ENCODE results near the gene BOLA1. TPM values are rescaled to one million over a fixed set of nuclear protein-coding genes. Genes with fewer than 3 reads are reported as not detected.
"Not testable (repeated sequence)": the region's sequence is repeated elsewhere in the genome, so short reads cannot be mapped to it uniquely, and the experiment has no call there.

BOLA1 gene
- total RNA-seq, 1 donor from 2014 or later = 22.8 TPM

- no peak for DNase-seq (ENCODE audit: low spot score)
Observed at GRCh38 chr1:149931212-149931790, 31.9 kb downstream of the BOLA1 start.

DNA sequence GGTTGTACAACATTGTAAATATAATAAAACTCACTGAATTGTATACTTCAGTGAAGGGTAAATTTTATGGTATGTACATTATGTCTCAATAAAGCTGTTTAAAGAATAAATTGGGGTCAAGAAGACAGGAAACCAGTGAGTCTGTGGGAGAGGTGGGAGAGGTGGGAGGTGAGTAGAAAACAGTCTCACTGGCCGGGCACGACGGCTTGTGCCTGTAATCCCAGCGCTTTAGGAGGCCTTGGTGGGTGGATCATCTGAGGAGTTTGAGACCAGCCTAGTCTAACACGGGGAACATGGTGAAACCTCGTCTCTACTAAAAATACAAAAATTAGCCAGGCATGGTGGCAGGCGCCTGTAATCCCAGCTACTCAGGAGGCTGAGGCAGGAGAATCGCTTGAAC, 33.1 kb downstream of the BOLA1 start:
- DNase-seq (ENCODE audit: low spot score) = no peak

- DNase-seq (ENCODE audit: low spot score) = no peak
Observed at GRCh38 chr1:149933208-149933607, 33.8 kb downstream of the BOLA1 start.

DNA sequence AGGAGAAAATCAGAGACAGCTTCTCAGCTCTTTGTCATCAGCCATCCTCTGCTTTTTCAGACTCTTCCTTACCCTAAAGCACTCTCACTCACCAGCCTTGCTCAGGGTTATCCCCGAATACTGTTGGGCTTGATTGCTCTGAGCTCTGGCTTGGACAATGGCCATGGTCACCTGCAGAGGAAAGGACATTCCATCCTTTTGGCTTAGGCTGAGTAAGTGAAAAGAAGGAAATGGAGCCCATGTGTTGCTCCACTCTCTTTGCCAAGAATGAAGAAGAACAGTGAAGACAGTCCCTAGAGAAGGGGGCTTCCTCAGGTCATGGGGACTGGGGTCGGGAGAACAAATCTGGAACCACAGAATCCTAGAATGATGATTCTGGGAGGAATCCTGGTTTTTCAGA, 35.0 kb downstream of the BOLA1 start:
- no peak for DNase-seq (ENCODE audit: low spot score)

- DNase-seq (ENCODE audit: low spot score) = peak; percentile 59
Observed at GRCh38 chr1:149936170-149936991, 37.0 kb downstream of the BOLA1 start, which contains the start of gene MTMR11. TSS of gene MTMR11 (minus strand) at chr1:149936879. CDS start at chr1:149936647, 232 bp downstream.

GRCh38 chr1:149936992-149937705, 37.8 kb downstream of the BOLA1 start:
- DNase-seq (ENCODE audit: low spot score) = peak; percentile 65

- DNase-seq (ENCODE audit: low spot score) = no peak
Observed at GRCh38 chr1:149937759-149938158, 38.4 kb downstream of the BOLA1 start.

DNA sequence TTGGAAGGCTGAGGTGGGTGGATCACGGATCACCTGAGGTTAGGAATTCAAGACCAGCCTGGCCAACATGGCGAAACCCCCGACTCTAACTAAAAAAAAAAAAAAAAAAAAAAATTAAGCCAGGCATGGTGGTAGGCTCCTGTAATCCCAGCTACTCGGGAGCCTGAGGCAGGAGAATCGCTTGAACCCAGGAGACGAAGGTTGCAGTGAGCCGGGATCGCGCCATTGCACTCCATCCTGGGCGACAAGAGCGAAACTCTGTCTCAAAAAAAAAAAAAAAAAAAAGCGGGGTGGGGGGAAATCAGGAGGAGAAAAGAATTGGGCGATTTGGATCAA, 39.3 kb downstream of the BOLA1 start:
- not testable (repeated sequence) for DNase-seq (ENCODE audit: low spot score)

- DNase-seq (ENCODE audit: low spot score) = no peak
Observed at GRCh38 chr1:149940427-149940826, 41.1 kb downstream of the BOLA1 start.

- no peak for DNase-seq (ENCODE audit: low spot score)
Observed at GRCh38 chr1:149942207-149942606, 42.8 kb downstream of the BOLA1 start.

GRCh38 chr1:149942885-149943284, 43.5 kb downstream of the BOLA1 start:
- DNase-seq (ENCODE audit: low spot score) = no peak

- DNase-seq (ENCODE audit: low spot score) = no peak
Observed at GRCh38 chr1:149945206-149945605, 45.8 kb downstream of the BOLA1 start.

GRCh38 chr1:149949911-149950310, 50.5 kb downstream of the BOLA1 start:
- DNase-seq (ENCODE audit: low spot score) = no peak

Other genes with a start within 250 kb of the BOLA1 start
- gene FCGR1A, start 116.9 kb upstream of the BOLA1 start, total RNA-seq = 13.2 TPM
- gene SV2A, start 18.3 kb downstream of the BOLA1 start, total RNA-seq = 3.4 TPM
- 43.7 TPM for gene SF3B4, start 28.2 kb downstream of the BOLA1 start, total RNA-seq
- 97.8 TPM for gene MTMR11, start 37.3 kb downstream of the BOLA1 start, total RNA-seq
- 35.2 TPM for gene OTUD7B, start 111.2 kb downstream of the BOLA1 start, total RNA-seq
- gene VPS45, start 168.2 kb downstream of the BOLA1 start, total RNA-seq = 37.1 TPM